OCI-LY7 (cell line): Measurements from ENCODE around the gene BMP8B. TPM values are rescaled to one million over a fixed set of nuclear protein-coding genes. Genes with fewer than 3 reads are reported as not detected.
"Not testable (repeated sequence)": the region's sequence is repeated elsewhere in the genome, so short reads cannot be mapped to it uniquely, and the experiment has no call there.

Source experiments
- BruUV-seq: library from RNA; stranded (reverse); fragments of 400-500 nt; replicated peaks from 2 replicates; lab custom pipeline; 2021; lab: Mats Ljungman, UMichigan
- CTCF ChIA-PET: fragments of 300-600 bp; sonication (Branson Sonifier 250); formaldehyde crosslinking; loops from one replicate; lab custom pipeline; 2022; ENCODE audit warnings: antibody characterized with exemption; ENCODE audit not compliant: unreplicated experiment; lab: Charles Lee
- POLR2A ChIA-PET: fragments of 300-600 bp; sonication (Branson Sonifier 250); formaldehyde crosslinking; loops from one replicate; lab custom pipeline; 2022; ENCODE audit warnings: antibody characterized with exemption; lab: Charles Lee
- DNase-seq: peaks from one replicate; pipeline ENCODE4 v3.0.0-alpha.2; 2015; ENCODE audit warnings: low spot score
- H2AFZ ChIP-seq: fragments of 200-600 bp; sonication (generic), shearing (Covaris generic); 2 replicates; pipeline ENCODE4 v1.6.1; 2014; ENCODE audit warnings: mild to moderate bottlenecking, antibody characterized with exemption, low read length, moderate library complexity
- H3K27ac ChIP-seq: fragments of 200-600 bp; sonication (generic); 2 replicates; pipeline ENCODE4 v1.5.1; 2014; ENCODE audit warnings: mixed run types, low read depth, mild to moderate bottlenecking, moderate library complexity, low read length, inconsistent platforms; ENCODE audit not compliant: poor library complexity, severe bottlenecking
- H3K36me3 ChIP-seq: fragments of 200-600 bp; sonication (generic); 2 replicates; pipeline ENCODE4 v1.6.1; 2014; ENCODE audit warnings: mild to moderate bottlenecking, antibody characterized with exemption, low read length, moderate library complexity, mixed read lengths; ENCODE audit not compliant: insufficient read depth
- H3K4me1 ChIP-seq: fragments of 200-600 bp; sonication (generic); 2 replicates; pipeline ENCODE4 v1.5.1; 2014; ENCODE audit warnings: mild to moderate bottlenecking, low read length; ENCODE audit not compliant: insufficient read depth, poor library complexity, severe bottlenecking
- H3K4me2 ChIP-seq: fragments of 200-600 bp; sonication (generic); 2 replicates; pipeline ENCODE4 v1.6.1; 2014; ENCODE audit warnings: mild to moderate bottlenecking, low read length
- H3K4me3 ChIP-seq: fragments of 200-600 bp; sonication (generic); 2 replicates; pipeline ENCODE4 v1.5.1; 2014; ENCODE audit warnings: mild to moderate bottlenecking, low read depth, low read length; ENCODE audit not compliant: poor library complexity, severe bottlenecking
- H3K79me2 ChIP-seq: fragments of 200-600 bp; sonication (generic); 2 replicates; pipeline ENCODE4 v1.6.1; 2016; ENCODE audit warnings: low read depth, mild to moderate bottlenecking, low read length, moderate library complexity, mixed read lengths; ENCODE audit not compliant: insufficient read depth
- H3K9me2 ChIP-seq: fragments of 200-600 bp; sonication (generic); 2 replicates; pipeline ENCODE4 v1.6.1; 2016; ENCODE audit warnings: mild to moderate bottlenecking, low read length, mixed read lengths; ENCODE audit not compliant: insufficient read depth
- H3K9me3 ChIP-seq: fragments of 200-600 bp; sonication (generic); 2 replicates; pipeline ENCODE4 v1.6.1; 2014; ENCODE audit warnings: mild to moderate bottlenecking, mixed run types, low read length, mixed read lengths
- H4K20me1 ChIP-seq: fragments of 200-600 bp; sonication (generic); 2 replicates; pipeline ENCODE4 v1.6.1; 2014; ENCODE audit warnings: mild to moderate bottlenecking, antibody characterized with exemption, low read length, moderate library complexity, mixed read lengths; ENCODE audit not compliant: insufficient read depth
- CTCF ChIP-seq: fragments of 200-600 bp; sonication (generic); conservative IDR thresholded peaks from 2 replicates; pipeline ENCODE4 v1.5.1; 2014; ENCODE audit warnings: mild to moderate bottlenecking, antibody characterized with exemption, low read length, moderate library complexity, mixed read lengths
- EZH2phosphoT487 ChIP-seq: fragments of 200-600 bp; sonication (generic); IDR thresholded peaks from 2 replicates; pipeline ENCODE4 v1.6.1; 2018; ENCODE audit warnings: low read depth, borderline replicate concordance, mild to moderate bottlenecking, mixed run types, antibody characterized with exemption, low read length, moderate library complexity, mixed read lengths
- intact Hi-C: fragments of 100-400 bp; cut with micrococcal nuclease; formaldehyde crosslinking; loops from one replicate; pipeline ENCODE4 v1.10.0; 2022; ENCODE audit not compliant: unreplicated experiment
- total RNA-seq, 2 experiments: library from RNA; depleted of rRNA in 1 of 2; stranded (reverse); fragments of >200 nt in 1 of 2; shearing (Covaris generic) in 1 of 2; gene quantifications; 2 replicates each; pipeline ENCODE4 v1.2.3, GENCODE V29; 2014 to 2022

Gene BMP8B
- total RNA-seq, 2 experiments from 2014 or later = 0.34 TPM; not detected in 1

GRCh38 chr1:39788426-39788757 is 273 bp downstream of the BMP8B start:
- Histone ChIP-seq H3K79me2 (no peaks in the 10 kb centered on the region), H4K20me1 (no peaks in the 10 kb centered on the region), H3K4me3 (peak overlapping the region; percentile 68), H3K4me2 (peak overlapping the region; percentile 76), H3K9me3 (no peaks in the 10 kb centered on the region), H3K36me3 (no peaks in the 10 kb centered on the region), H3K9me2 (no peaks in the 10 kb centered on the region), H2AFZ (no peak overlapping the region), H3K27ac (no peak overlapping the region), H3K4me1 (peaks cover 6% of the 10 kb centered on the region)
- CTCF ChIA-PET = no interaction called here
- TF ChIP-seq EZH2phosphoT487 (no peak), CTCF (no peak)
- DNase-seq = no peak
- POLR2A ChIA-PET = no interaction called here
- BruUV-seq = no TSS peak
- intact Hi-C loops = no loop called here

GRCh38 chr1:39787964-39788363 is 701 bp downstream of the BMP8B start:
- H3K36me3 ChIP-seq, H3K4me1 ChIP-seq, H4K20me1 ChIP-seq, H2AFZ ChIP-seq, BruUV-seq, POLR2A ChIA-PET, H3K27ac ChIP-seq, H3K4me2 ChIP-seq, H3K4me3 ChIP-seq, H3K9me2 ChIP-seq, DNase-seq, H3K9me3 ChIP-seq, CTCF ChIA-PET, intact Hi-C loops, H3K79me2 ChIP-seq: not testable (repeated sequence)

- Histone ChIP-seq H3K79me2 (no peaks in the 10 kb centered on the region), H3K4me3 (no peak overlapping the region), H3K36me3 (no peaks in the 10 kb centered on the region), H3K4me1 (peaks cover 6% of the 10 kb centered on the region), H3K9me3 (no peaks in the 10 kb centered on the region), H3K9me2 (no peaks in the 10 kb centered on the region), H3K4me2 (no peak overlapping the region), H2AFZ (no peak overlapping the region), H4K20me1 (no peaks in the 10 kb centered on the region), H3K27ac (no peak overlapping the region)
- intact Hi-C loops = no loop called here
- BruUV-seq = no TSS peak
- POLR2A ChIA-PET = no interaction called here
- DNase-seq = no peak
- CTCF ChIA-PET = no interaction called here
- TF ChIP-seq CTCF (no peak), EZH2phosphoT487 (no peak)
These were observed 1.2 kb downstream of the BMP8B start for GRCh38 chr1:39787468-39787867.

GRCh38 chr1:39787108-39787375 is 1.6 kb downstream of the BMP8B start:
- H3K4me3 ChIP-seq, intact Hi-C loops, H3K9me3 ChIP-seq, H2AFZ ChIP-seq, POLR2A ChIA-PET, BruUV-seq, H3K36me3 ChIP-seq, H3K9me2 ChIP-seq, CTCF ChIA-PET, H3K27ac ChIP-seq, H3K79me2 ChIP-seq, H4K20me1 ChIP-seq, H3K4me2 ChIP-seq, DNase-seq, H3K4me1 ChIP-seq: not testable (repeated sequence)

GRCh38 chr1:39786303-39787107 is 2.2 kb downstream of the BMP8B start:
- H2AFZ ChIP-seq, POLR2A ChIA-PET, CTCF ChIA-PET: not testable (repeated sequence)

More at GRCh38 chr1:39786303-39787107, 2.2 kb downstream of the BMP8B start:
- H3K9me3 ChIP-seq, H3K79me2 ChIP-seq, H3K4me2 ChIP-seq, H3K4me1 ChIP-seq, intact Hi-C loops, H3K36me3 ChIP-seq, DNase-seq, H3K27ac ChIP-seq, BruUV-seq, H3K9me2 ChIP-seq, H3K4me3 ChIP-seq, H4K20me1 ChIP-seq: not testable (repeated sequence)
